Measurements from ENCODE around the gene SLC35A4. TPM values are rescaled to one million over a fixed set of nuclear protein-coding genes. Genes with fewer than 3 reads are reported as not detected.

SLC35A4 gene
- total and polyA plus RNA-seq, 10 donors: 23.3 to 64.0 (median 55.8) TPM

DNA sequence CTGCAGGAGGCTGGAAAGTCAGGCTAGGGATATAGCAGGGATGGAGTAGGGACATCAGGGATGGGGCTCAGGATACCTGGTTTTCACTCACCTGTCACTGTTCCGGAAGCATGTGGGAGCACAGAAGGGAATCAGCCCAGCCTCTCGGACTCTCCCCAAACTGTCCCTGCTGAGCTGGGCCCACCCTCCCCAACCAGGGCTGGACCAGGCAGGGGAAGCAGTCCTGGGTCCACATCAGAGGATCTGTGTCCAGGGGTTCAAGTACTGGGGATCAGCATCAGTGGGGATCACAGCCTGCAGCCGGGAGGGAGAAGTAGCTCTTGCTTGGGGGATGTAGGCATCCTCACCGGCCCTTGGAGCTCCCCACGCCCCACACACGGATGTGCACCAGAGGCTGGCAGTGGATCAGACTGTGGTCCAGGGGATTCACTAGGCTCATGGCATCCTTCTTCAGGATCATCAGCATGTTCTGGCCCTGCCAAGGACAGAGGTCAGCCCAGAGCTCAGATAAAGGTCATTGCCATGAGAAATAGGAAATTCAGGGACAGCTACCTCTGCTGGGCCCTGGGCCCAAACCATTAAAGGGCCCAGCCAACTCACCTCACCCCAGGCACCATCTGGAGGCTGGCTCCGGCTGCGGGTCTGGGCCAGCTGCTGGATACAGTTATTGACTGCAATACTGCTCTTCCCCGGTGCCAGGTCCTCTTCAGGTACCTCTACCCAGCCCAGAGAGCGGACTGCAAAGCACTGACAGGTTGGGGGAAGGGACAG, 2.7 kb upstream of the SLC35A4 start:
- WGBS, 5 donors: 89 to 97% (median 94%) methylated on average over 10 of the region's 10 CpGs
- no peak overlapping the region for H3K4me3 ChIP-seq
- no peak for TF ChIP-seq POLR2AphosphoS5 (IDR thresholded peaks at IDR 0.05)
- no peak for TF ChIP-seq POLR2A (IDR thresholded peaks at IDR 0.05)
- TF ChIP-seq, protein P1, sequence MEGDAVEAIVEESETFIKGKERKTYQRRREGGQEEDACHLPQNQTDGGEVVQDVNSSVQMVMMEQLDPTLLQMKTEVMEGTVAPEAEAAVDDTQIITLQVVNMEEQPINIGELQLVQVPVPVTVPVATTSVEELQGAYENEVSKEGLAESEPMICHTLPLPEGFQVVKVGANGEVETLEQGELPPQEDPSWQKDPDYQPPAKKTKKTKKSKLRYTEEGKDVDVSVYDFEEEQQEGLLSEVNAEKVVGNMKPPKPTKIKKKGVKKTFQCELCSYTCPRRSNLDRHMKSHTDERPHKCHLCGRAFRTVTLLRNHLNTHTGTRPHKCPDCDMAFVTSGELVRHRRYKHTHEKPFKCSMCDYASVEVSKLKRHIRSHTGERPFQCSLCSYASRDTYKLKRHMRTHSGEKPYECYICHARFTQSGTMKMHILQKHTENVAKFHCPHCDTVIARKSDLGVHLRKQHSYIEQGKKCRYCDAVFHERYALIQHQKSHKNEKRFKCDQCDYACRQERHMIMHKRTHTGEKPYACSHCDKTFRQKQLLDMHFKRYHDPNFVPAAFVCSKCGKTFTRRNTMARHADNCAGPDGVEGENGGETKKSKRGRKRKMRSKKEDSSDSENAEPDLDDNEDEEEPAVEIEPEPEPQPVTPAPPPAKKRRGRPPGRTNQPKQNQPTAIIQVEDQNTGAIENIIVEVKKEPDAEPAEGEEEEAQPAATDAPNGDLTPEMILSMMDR (IDR thresholded peaks at IDR 0.05 in 8 of 11, conservative IDR thresholded peaks at IDR 0.05 in 3 of 11): no peak
- peaks cover 23 to 67% (median 46%) of the 10 kb centered on the region in 6 donors for H3K4me1 ChIP-seq
- no peaks in the 10 kb centered on the region for H3K9me3 ChIP-seq
- no peak for DNase-seq
- H3K27ac ChIP-seq: no peak overlapping the region
- peaks cover 0 to 43% (median 8%) of the 10 kb centered on the region in 6 donors for H3K36me3 ChIP-seq
- intact Hi-C loops (cut with DNase I; ENCODE audit: low total_unique reads): no loop called here
- H3K27me3 ChIP-seq (replicated peaks in 1 of 7): no peaks in the 10 kb centered on the region

- H3K9me3 ChIP-seq: no peaks in the 10 kb centered on the region
- intact Hi-C loops (cut with DNase I; ENCODE audit: low total_unique reads): no loop called here
- peak overlapping the region in 7 of 8 donors; percentile 52 to 92 (median 66) for H3K4me3 ChIP-seq
- H3K36me3 ChIP-seq: peaks cover 0 to 60% (median 25%) of the 10 kb centered on the region in 6 donors
- peaks cover 24 to 68% (median 49%) of the 10 kb centered on the region in 6 donors for H3K4me1 ChIP-seq
- DNase-seq: peak; percentile 84
- no peaks in the 10 kb centered on the region for H3K27me3 ChIP-seq (replicated peaks in 1 of 7)
- peak overlapping the region; percentile 91 to 99 (median 96) for H3K27ac ChIP-seq
- 78 to 83% (median 81%) methylated on average over 7 to 8 of the region's 8 CpGs for WGBS, 5 donors
- TF ChIP-seq POLR2AphosphoS5 (IDR thresholded peaks at IDR 0.05) (no peak), POLR2A (IDR thresholded peaks at IDR 0.05) (no peak)
- TF ChIP-seq, protein P1 (IDR thresholded peaks at IDR 0.05 in 8 of 11, conservative IDR thresholded peaks at IDR 0.05 in 3 of 11): no peak
These were observed 1.0 kb upstream of the SLC35A4 start for GRCh38 chr5:140563596-140563995.

DNA sequence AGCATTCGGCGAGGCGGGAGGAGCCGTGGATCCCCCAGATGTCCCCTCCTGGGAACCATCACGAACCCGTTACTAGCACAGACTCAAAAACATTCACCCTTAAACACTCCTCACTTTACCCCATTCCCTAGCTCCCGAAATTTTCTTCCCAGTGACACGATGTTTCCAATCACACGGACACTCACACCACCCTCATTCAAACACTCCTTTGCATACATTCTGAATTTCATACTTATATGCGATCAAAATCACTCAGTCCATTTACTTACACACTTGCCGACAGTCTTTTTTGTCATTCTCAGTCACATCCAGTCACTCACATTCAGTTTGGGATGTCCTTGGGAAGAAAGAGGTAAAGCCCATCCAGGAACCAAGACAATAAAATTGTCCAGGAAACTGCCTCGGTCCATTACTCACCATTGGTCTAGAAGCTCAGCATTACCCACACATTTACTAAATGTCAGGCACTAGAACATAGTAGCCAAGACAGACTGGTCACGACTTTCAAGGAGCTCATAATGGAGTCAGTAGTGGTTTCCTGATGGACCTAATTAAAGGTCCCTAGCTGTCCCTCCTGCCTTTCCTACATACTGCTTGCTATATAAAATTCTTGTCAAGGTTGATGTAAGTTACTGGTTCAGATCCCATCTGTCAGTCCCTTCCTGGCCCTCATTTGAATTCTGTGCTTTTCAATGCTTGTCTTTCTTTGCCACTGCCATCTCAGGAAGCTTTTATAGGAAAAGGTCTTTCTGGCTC, 574 bp downstream of the SLC35A4 start:
- intact Hi-C loops (cut with DNase I; ENCODE audit: low total_unique reads): loop anchor here (5.0 kb wide), 1 partner anchor 72 kb away; the partner anchor contains the start of gene TMCO6
- Histone ChIP-seq H3K4me3 (peak overlapping the region; percentile 52 to 92 (median 66)), H3K27ac (peak overlapping the region; percentile 91 to 99 (median 96)), H3K4me1 (peaks cover 32 to 84% (median 66%) of the 10 kb centered on the region in 6 donors), H3K9me3 (no peaks in the 10 kb centered on the region), H3K27me3 (replicated peaks in 1 of 7) (no peaks in the 10 kb centered on the region), H3K36me3 (peaks cover 0 to 56% (median 27%) of the 10 kb centered on the region in 6 donors)
- 5 to 10% (median 8%) methylated on average over 13 of the region's 13 CpGs for WGBS, 5 donors
- TF ChIP-seq POLR2AphosphoS5 (IDR thresholded peaks at IDR 0.05) (no peak), POLR2A (IDR thresholded peaks at IDR 0.05) (no peak)
- TF ChIP-seq, protein P1 (IDR thresholded peaks at IDR 0.05 in 8 of 11, conservative IDR thresholded peaks at IDR 0.05 in 3 of 11): no peak
- no peak for DNase-seq

DNA sequence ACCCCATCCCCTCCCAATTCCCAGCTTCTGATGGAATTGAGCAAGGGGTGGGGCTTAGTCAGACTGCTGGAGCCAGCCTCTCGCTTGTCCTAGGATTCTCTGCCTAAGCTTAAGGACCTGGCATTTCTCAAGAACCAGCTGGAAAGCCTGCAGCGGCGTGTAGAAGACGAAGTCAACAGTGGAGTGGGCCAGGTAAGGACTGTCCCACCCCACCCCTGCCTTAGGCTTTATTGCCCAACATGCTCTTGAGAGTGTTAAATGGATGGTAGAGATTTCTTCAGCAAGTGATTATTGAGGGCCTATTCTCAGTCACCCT, 1.1 kb downstream of the SLC35A4 start:
- H3K27ac ChIP-seq: peak overlapping the region in 6 of 8 donors; percentile 92 to 99 (median 97)
- DNase-seq: no peak
- intact Hi-C loops (cut with DNase I; ENCODE audit: low total_unique reads): loop anchor here (5.0 kb wide), 1 partner anchor 72 kb away; the partner anchor contains the start of gene TMCO6

More for the DNA sequence above, 1.1 kb downstream of the SLC35A4 start:
- H3K4me1 ChIP-seq: peaks cover 32 to 89% (median 69%) of the 10 kb centered on the region in 6 donors
- H3K4me3 ChIP-seq: peak overlapping the region in 5 of 8 donors; percentile 58 to 92 (median 66)
- H3K27me3 ChIP-seq (replicated peaks in 1 of 7): no peaks in the 10 kb centered on the region
- no peaks in the 10 kb centered on the region for H3K9me3 ChIP-seq
- peaks cover 0 to 56% (median 30%) of the 10 kb centered on the region in 6 donors for H3K36me3 ChIP-seq
- WGBS, 5 donors: 81 to 91% (median 90%) methylated on average over 4 of the region's 4 CpGs
- no peak for TF ChIP-seq POLR2AphosphoS5 (IDR thresholded peaks at IDR 0.05)
- TF ChIP-seq POLR2A (IDR thresholded peaks at IDR 0.05): no peak
- TF ChIP-seq, protein P1 (IDR thresholded peaks at IDR 0.05 in 8 of 11, conservative IDR thresholded peaks at IDR 0.05 in 3 of 11): no peak
